IPS-NIHi7 (cell line): ENCODE measurements around the gene MTFMT.
A peak's percentile ranks its signal among the peaks of the same experiment; 100 is the strongest.
"Not testable (repeated sequence)": the region's sequence is repeated elsewhere in the genome, so short reads cannot be mapped to it uniquely, and the experiment has no call there.

Source experiments
- DNase-seq: peaks from one replicate; pipeline ENCODE4 v3.0.0; 2012; ENCODE audit warnings: mixed read lengths; ENCODE audit errors: extremely low spot score

The MTFMT gene

DNA sequence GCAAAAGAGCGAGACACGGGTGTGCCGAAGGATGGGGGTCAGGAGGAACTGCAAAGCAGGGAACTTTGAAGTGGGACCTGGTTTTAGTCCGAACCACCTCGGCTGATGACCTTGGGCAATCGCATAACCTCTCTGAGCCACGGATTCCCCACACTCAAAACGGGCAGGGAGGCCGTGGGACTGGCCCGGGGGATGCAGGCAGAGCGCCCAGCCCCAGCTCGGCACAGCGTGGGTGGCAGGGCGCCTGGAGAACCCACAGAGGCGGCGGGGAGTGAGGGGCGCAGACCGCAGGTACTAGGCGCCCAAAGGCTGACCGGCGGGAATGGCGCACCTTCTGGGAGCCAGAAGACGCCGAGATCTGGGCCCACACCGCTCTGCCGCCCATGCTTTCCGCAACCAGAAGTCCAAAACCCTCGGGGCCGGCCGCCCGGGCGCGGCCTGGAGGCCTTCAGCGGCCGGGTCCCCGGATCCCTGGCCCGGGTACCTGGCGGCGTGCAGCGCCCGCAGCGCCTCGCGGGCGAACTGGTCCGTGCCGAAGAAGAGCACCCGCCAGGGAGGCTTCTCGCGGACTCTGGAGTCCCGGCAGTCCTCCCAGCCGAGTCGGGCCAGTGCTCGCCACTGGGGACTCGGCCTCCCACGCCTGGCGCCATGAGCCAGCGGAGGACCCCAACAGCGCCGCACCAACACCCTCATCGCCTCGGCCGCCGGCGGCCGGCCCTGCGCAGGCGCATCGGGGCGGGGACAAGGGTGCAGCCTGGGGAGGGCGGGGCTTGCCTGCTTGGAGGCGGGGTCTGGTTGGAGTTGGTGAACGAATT, at the start of gene MTFMT:
Gene MTFMT, minus strand, starts transcription at position 719 of the 815 bp plus-strand sequence. Its CDS starts 26 bp downstream, at position 693.
- peak; percentile 99 for DNase-seq

- DNase-seq = peak; percentile 86
Measured at GRCh38 chr15:65077981-65078352, 48.5 kb upstream of the MTFMT start.

- no peak for DNase-seq
Measured at GRCh38 chr15:65077291-65077980, 48.0 kb upstream of the MTFMT start.

GRCh38 chr15:65076486-65077290, 47.2 kb upstream of the MTFMT start, which contains the start of gene KBTBD13:
TSS of gene KBTBD13 (plus strand) at chr15:65076746. CDS start at chr15:65076816, 70 bp downstream.
- no peak for DNase-seq

DNA sequence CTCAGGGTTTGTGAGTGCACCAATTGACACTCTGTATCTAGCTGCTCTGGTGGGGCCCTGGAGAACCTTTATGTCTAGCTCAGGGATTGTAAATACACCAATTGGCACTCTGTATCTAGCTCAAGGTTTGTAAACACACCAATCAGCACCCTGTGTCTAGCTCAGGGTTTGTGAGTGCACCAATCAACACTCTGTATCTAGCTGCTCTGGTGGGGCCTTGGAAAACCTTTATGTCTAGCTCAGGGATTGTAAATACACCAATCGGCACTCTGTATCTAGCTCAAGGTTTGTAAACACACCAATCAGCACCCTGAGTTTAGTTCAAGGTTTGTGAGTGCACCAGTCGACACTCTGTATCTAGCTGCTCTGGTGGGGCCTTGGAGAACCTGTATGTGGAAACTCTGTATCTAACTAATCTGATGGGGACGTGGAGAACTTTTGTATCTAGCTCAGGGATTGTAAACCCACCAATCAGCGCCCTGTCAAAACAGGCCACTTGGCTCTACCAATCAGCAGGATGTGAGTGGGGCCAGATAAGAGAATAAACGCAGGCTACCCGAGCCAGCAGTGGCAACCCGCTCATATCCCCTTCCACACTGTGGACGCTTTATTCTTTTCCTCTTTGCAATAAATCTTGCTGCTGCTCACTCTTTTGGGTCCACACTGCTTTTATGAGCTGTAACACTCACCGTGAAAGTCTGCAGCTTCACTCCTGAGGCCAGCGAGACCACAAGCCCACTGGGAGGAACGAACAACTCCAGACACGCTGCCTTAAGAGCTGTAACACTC, 46.4 kb upstream of the MTFMT start:
- not testable (repeated sequence) for DNase-seq

GRCh38 chr15:65074946-65075345, 45.5 kb upstream of the MTFMT start:
- DNase-seq = not testable (repeated sequence)

GRCh38 chr15:65072617-65073016, 43.2 kb upstream of the MTFMT start:
- DNase-seq = no peak

- DNase-seq = no peak
Measured at GRCh38 chr15:65072027-65072426, 42.6 kb upstream of the MTFMT start.

GRCh38 chr15:65071381-65071811, 42.0 kb upstream of the MTFMT start:
- no peak for DNase-seq

- no peak for DNase-seq
Measured at GRCh38 chr15:65069779-65070546, 40.5 kb upstream of the MTFMT start.

- DNase-seq = no peak
Measured at GRCh38 chr15:65069179-65069578, 39.7 kb upstream of the MTFMT start.

- no peak for DNase-seq
Measured at GRCh38 chr15:65068403-65068788, 39.0 kb upstream of the MTFMT start.

GRCh38 chr15:65067645-65068402, 38.4 kb upstream of the MTFMT start, which contains the start of gene RASL12:
TSS of gene RASL12 (minus strand) at chr15:65067991. CDS start at chr15:65067835, 156 bp downstream.
- peak; percentile 71 for DNase-seq

DNA sequence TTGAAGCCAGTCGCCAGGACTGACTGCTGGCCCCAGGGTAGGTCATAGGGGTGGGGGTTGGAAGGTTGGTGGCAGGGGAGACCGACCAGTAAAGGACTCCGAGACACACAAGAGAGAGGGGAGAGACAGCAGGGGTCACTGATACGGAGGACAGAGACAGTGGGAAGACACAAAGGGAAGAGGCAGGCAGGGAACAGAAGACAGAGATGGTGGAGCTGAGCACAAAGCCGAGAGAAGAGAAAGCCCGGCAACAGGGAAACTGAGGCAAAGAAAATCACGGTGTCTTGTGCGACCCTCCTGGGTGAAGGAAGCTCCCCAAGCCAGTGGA, 37.8 kb upstream of the MTFMT start:
- DNase-seq = no peak

GRCh38 chr15:65066635-65067316, 37.3 kb upstream of the MTFMT start:
- DNase-seq = peak; percentile 48

- no peak for DNase-seq
Measured at GRCh38 chr15:65066001-65066634, 36.7 kb upstream of the MTFMT start.

DNA sequence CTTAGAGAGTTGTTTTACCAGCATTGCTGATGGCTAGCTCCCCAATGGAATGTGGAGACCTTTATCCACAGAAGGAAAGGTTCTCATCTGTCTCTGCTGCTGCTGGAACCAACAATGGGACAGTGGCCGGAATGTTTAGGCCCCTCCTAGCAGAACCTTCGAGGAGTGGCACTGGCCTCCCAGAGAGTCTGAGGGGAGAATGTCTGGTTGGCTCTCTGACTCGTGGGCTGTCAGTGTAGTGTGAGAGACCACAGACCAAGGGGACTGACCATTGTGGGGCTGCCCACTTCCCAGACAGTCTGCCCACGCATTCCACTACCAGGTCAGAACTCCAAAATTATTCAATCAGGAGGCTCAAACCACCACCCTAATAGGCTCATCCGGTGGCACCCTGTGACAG, 33.3 kb upstream of the MTFMT start:
- DNase-seq = no peak

GRCh38 chr15:65062061-65062460, 32.6 kb upstream of the MTFMT start:
- DNase-seq = no peak
